Spleen (tissue), 11 donors: ENCODE measurements around the gene IGLON5. TPM values are rescaled to one million over a fixed set of nuclear protein-coding genes. Genes with fewer than 3 reads are reported as not detected.

ENCODE experiments used
- DNase-seq: peaks from one replicate; pipeline ENCODE4 v3.0.0-alpha.2; 2020
- H3K27ac ChIP-seq, 8 donors: fragments of 200-600 bp; sonication (generic) in 7 of 8; 1 replicate in 4 of 8; 2 replicates in 4 of 8; pipeline versions ENCODE4 v1.5.0 to v1.8.0; 2016 to 2021; ENCODE audit warnings: inconsistent platforms in 4 of 8, mild to moderate bottlenecking in 4 of 8, moderate library complexity in 1 of 8
- H3K27me3 ChIP-seq, 7 donors: fragments of 200-600 bp; sonication (generic) in 6 of 7; replicated peaks in 1 of 7; 1 replicate in 4 of 7; 2 replicates in 3 of 7; pipeline versions ENCODE4 v1.5.0 to v1.8.0; 2016 to 2021; ENCODE audit warnings: inconsistent platforms in 3 of 7, mild to moderate bottlenecking in 1 of 7
- H3K36me3 ChIP-seq, 6 donors: fragments of 200-600 bp; sonication (generic) in 5 of 6; 1 replicate in 4 of 6; 2 replicates in 2 of 6; pipeline versions ENCODE4 v1.5.0 to v1.8.0; 2016 to 2021; ENCODE audit warnings: inconsistent platforms in 2 of 6
- H3K4me1 ChIP-seq, 6 donors: fragments of 200-600 bp; sonication (generic) in 5 of 6; 1 replicate in 3 of 6; 2 replicates in 3 of 6; pipeline versions ENCODE4 v1.5.0 to v1.8.0; 2016 to 2021; ENCODE audit warnings: inconsistent platforms in 3 of 6
- H3K4me3 ChIP-seq, 8 donors: fragments of 200-600 bp; sonication (generic) in 7 of 8; 1 replicate in 4 of 8; 2 replicates in 4 of 8; pipeline versions ENCODE4 v1.5.0 to v1.8.0; 2016 to 2021; ENCODE audit warnings: inconsistent platforms in 4 of 8, mild to moderate bottlenecking in 4 of 8, moderate library complexity in 2 of 8
- H3K9me3 ChIP-seq, 8 donors: fragments of 200-600 bp; sonication (generic) in 7 of 8; 1 replicate in 4 of 8; 2 replicates in 4 of 8; pipeline versions ENCODE4 v1.5.0 to v1.8.0; 2016 to 2021; ENCODE audit warnings: inconsistent platforms in 4 of 8
- CTCF ChIP-seq, 11 experiments: fragments of 200-600 bp in 7 of 11; fragments of 450-650 bp in 4 of 11; sonication (generic) in 4 of 11; IDR thresholded peaks in 8 of 11; conservative IDR thresholded peaks in 3 of 11; 1 replicate in 7 of 11; 2 replicates in 4 of 11; pipeline versions ENCODE4 v1.4.0 to v1.8.0; 2016 to 2021; ENCODE audit warnings: antibody characterized with exemption in 11 of 11, inconsistent platforms in 4 of 11, mild to moderate bottlenecking in 1 of 11
- POLR2A ChIP-seq, 3 donors: fragments of 450-650 bp; IDR thresholded peaks; one replicate each; pipeline ENCODE4 v1.5.1; 2017; ENCODE audit warnings: antibody characterized with exemption in 3 of 3, mild to moderate bottlenecking in 1 of 3
- POLR2AphosphoS5 ChIP-seq, 3 donors: sonication (generic); formaldehyde crosslinking; IDR thresholded peaks; one replicate each; pipeline ENCODE4 v1.5.1; 2017; ENCODE audit warnings: antibody characterized with exemption in 3 of 3
- WGBS, 5 donors: extraction: QIAGEN DNeasy Blood & Tissue Kit in 3 of 5; methylation state at CpG; one replicate each; pipeline versions ENCODE4 v1.1.5 to v1.1.7; 2013 to 2018; 5-methylcytosine and 5-hydroxymethylcytosine counted together
- intact Hi-C: fragments of 100-400 bp; cut with DNase I; formaldehyde crosslinking; loops from one replicate; pipeline ENCODE4 v1.15.0; 2023; ENCODE audit warnings: low total_unique reads
- polyA plus RNA-seq, 3 donors: library from polyadenylated mRNA; stranded (reverse); fragments of 200-250 nt; gene quantifications; one replicate each; pipeline ENCODE4 v1.2.1, GENCODE V29; 2013
- total RNA-seq, 7 donors: library from RNA; depleted of rRNA in 3 of 7; stranded (reverse); fragments of >200 nt in 3 of 7; fragmentation: NEBNext Ultra II Directional in 4 of 7; extraction: Animal tissue kit (Norgen Biotek cat#: 25700) in 4 of 7; gene quantifications; one replicate each; pipeline versions ENCODE4 v1.1.0 to v1.2.1, GENCODE V29; 2016 to 2021
- donor health status: healthy with polysubstance abuse.
- donor health status: DM: no; HTN: no; CAD: no; lungs with moderate emphysema.
- donor health status: DM: no; HTN: no; CAD: no.
- donor health status: Bipolar disorder and iron deficiency.
- donor health status: healthy.
- donor health status: DM: no; HTN: no; CAD: no.
- donor health status: DM: yes; HTN: yes; CAD: no.

The IGLON5 gene
- total and polyA plus RNA-seq, 10 donors: 0.03 TPM; not detected in 9

- H3K4me1 ChIP-seq: peaks cover 0 to 8% (median 0%) of the 10 kb centered on the region in 6 donors
- H3K27ac ChIP-seq: no peak overlapping the region
- intact Hi-C loops: no loop called here
- H3K4me3 ChIP-seq: no peak overlapping the region
- peak; percentile 4 for DNase-seq
- WGBS, 5 donors: 87 to 97% (median 93%) methylated on average over 3 of the region's 3 CpGs
- no peak for TF ChIP-seq POLR2A (IDR thresholded peaks at IDR 0.05)
- no peak for TF ChIP-seq CTCF (IDR thresholded peaks at IDR 0.05 in 8 of 11, conservative IDR thresholded peaks at IDR 0.05 in 3 of 11)
- no peak for TF ChIP-seq POLR2AphosphoS5 (IDR thresholded peaks at IDR 0.05)
- H3K9me3 ChIP-seq: peaks cover 0 to 10% (median 0%) of the 10 kb centered on the region in 8 donors
- H3K27me3 ChIP-seq: peaks cover 0 to 51% (median 5%) of the 10 kb centered on the region in 7 donors
- no peaks in the 10 kb centered on the region for H3K36me3 ChIP-seq
These were observed 5.9 kb downstream of the IGLON5 start for GRCh38 chr19:51317376-51317775.

GRCh38 chr19:51317968-51318367 lies 6.5 kb downstream of the IGLON5 start:
- H3K27ac ChIP-seq: no peak overlapping the region
- H3K4me3 ChIP-seq: no peak overlapping the region
- no peak for TF ChIP-seq CTCF (IDR thresholded peaks at IDR 0.05 in 8 of 11, conservative IDR thresholded peaks at IDR 0.05 in 3 of 11)
- TF ChIP-seq POLR2A (IDR thresholded peaks at IDR 0.05): no peak
- TF ChIP-seq POLR2AphosphoS5 (IDR thresholded peaks at IDR 0.05): no peak
- intact Hi-C loops: no loop called here
- H3K27me3 ChIP-seq: peaks cover 0 to 48% (median 0%) of the 10 kb centered on the region in 7 donors
- no peaks in the 10 kb centered on the region for H3K36me3 ChIP-seq
- 38 to 77% (median 66%) methylated on average over 1 of the region's 1 CpG for WGBS, 5 donors
- peaks cover 0 to 8% (median 0%) of the 10 kb centered on the region in 6 donors for H3K4me1 ChIP-seq
- H3K9me3 ChIP-seq: peaks cover 0 to 10% (median 0%) of the 10 kb centered on the region in 8 donors
- DNase-seq: peak; percentile 27

- WGBS, 5 donors: 75 to 81% (median 79%) methylated on average over 13 to 23 of the region's 23 CpGs
- TF ChIP-seq CTCF (IDR thresholded peaks at IDR 0.05 in 8 of 11, conservative IDR thresholded peaks at IDR 0.05 in 3 of 11): no peak
- no peak for TF ChIP-seq POLR2AphosphoS5 (IDR thresholded peaks at IDR 0.05)
- no peak for TF ChIP-seq POLR2A (IDR thresholded peaks at IDR 0.05)
- Histone ChIP-seq H3K27ac (no peak overlapping the region), H3K36me3 (no peaks in the 10 kb centered on the region), H3K27me3 (peaks cover 0 to 51% (median 0%) of the 10 kb centered on the region in 7 donors), H3K4me3 (no peak overlapping the region), H3K4me1 (peaks cover 0 to 3% (median 0%) of the 10 kb centered on the region in 6 donors), H3K9me3 (peaks cover 0 to 10% (median 0%) of the 10 kb centered on the region in 8 donors)
- intact Hi-C loops: no loop called here
- DNase-seq: peak; percentile 36
These were observed 7.5 kb downstream of the IGLON5 start for GRCh38 chr19:51318687-51319648.
